Esophagus muscularis mucosa (tissue), 3 donors: ENCODE results near the gene FGF8.

Experiments
- CTCF ChIP-seq, 3 experiments: fragments of 200-600 bp in 2 of 3; fragments of 450-650 bp in 1 of 3; sonication (generic) in 2 of 3; IDR thresholded peaks; one replicate each; pipeline ENCODE4 v1.5.1; 2017 to 2019; ENCODE audit warnings: antibody characterized with exemption in 3 of 3, mild to moderate bottlenecking in 2 of 3, moderate library complexity in 1 of 3
- POLR2A ChIP-seq: fragments of 450-650 bp; IDR thresholded peaks from one replicate; pipeline ENCODE4 v1.6.1; 2017; ENCODE audit warnings: antibody characterized with exemption, moderate library complexity, mild to moderate bottlenecking, low read depth
- POLR2AphosphoS5 ChIP-seq, 2 donors: sonication (generic); formaldehyde crosslinking; IDR thresholded peaks; one replicate each; pipeline ENCODE4 v1.6.1; 2017; ENCODE audit warnings: antibody characterized with exemption in 2 of 2

GRCh38 chr10:101763141-101763846 is 12.6 kb downstream of the FGF8 start:
- TF ChIP-seq CTCF (IDR thresholded peaks at IDR 0.05), result no peak
- TF ChIP-seq POLR2AphosphoS5 (IDR thresholded peaks at IDR 0.05), result no peak
- TF ChIP-seq POLR2A, result no peak
